Measurements from ENCODE around the gene KLHDC7B. TPM values are rescaled to one million over a fixed set of nuclear protein-coding genes. Genes with fewer than 3 reads are reported as not detected.

KLHDC7B gene
- total RNA-seq, 1 experiment from 2014 or later: not detected

- H3K36me3 ChIP-seq: no peaks in the 10 kb centered on the region
- H3K9me3 ChIP-seq: no peaks in the 10 kb centered on the region
- DNase-seq: no peak
- H3K4me3 ChIP-seq: no peak overlapping the region
- H3K27me3 ChIP-seq: no peaks in the 10 kb centered on the region
Observed at GRCh38 chr22:50556703-50557102, 11.0 kb downstream of the KLHDC7B start.

GRCh38 chr22:50560034-50560433 is 14.3 kb downstream of the KLHDC7B start:
- H3K9me3 ChIP-seq: no peaks in the 10 kb centered on the region
- DNase-seq: no peak
- H3K27me3 ChIP-seq: no peaks in the 10 kb centered on the region
- H3K4me3 ChIP-seq: no peak overlapping the region
- H3K36me3 ChIP-seq: no peaks in the 10 kb centered on the region

- DNase-seq: no peak
- no peaks in the 10 kb centered on the region for H3K36me3 ChIP-seq
- no peak overlapping the region for H3K4me3 ChIP-seq
- H3K27me3 ChIP-seq: no peaks in the 10 kb centered on the region
- H3K9me3 ChIP-seq: no peaks in the 10 kb centered on the region
Observed at GRCh38 chr22:50561401-50562358, 16.0 kb downstream of the KLHDC7B start.

- no peaks in the 10 kb centered on the region for H3K9me3 ChIP-seq
- no peaks in the 10 kb centered on the region for H3K27me3 ChIP-seq
- peak; percentile 91 for DNase-seq
- no peaks in the 10 kb centered on the region for H3K36me3 ChIP-seq
- H3K4me3 ChIP-seq: peak within 1 kb of the TSS; percentile 59
Observed at GRCh38 chr22:50562523-50563412, 17.1 kb downstream of the KLHDC7B start, which contains the start of gene SYCE3. Gene SYCE3 (minus strand): TSS chr22:50562919. CDS start chr22:50556405, 6,514 bp downstream.

- no peaks in the 10 kb centered on the region for H3K27me3 ChIP-seq
- DNase-seq: no peak
Observed at GRCh38 chr22:50563413-50564160, 17.9 kb downstream of the KLHDC7B start.

GRCh38 chr22:50564289-50564688 is 18.6 kb downstream of the KLHDC7B start:
- no peaks in the 10 kb centered on the region for H3K27me3 ChIP-seq
- H3K36me3 ChIP-seq: no peaks in the 10 kb centered on the region
- no peak for DNase-seq
- no peak overlapping the region for H3K4me3 ChIP-seq
- H3K9me3 ChIP-seq: no peaks in the 10 kb centered on the region

More at GRCh38 chr22:50563413-50564160, 17.9 kb downstream of the KLHDC7B start:
- Histone ChIP-seq H3K36me3 (no peaks in the 10 kb centered on the region), H3K4me3 (peak overlapping the region; percentile 59), H3K9me3 (no peaks in the 10 kb centered on the region)

- no peak for DNase-seq
- H3K27me3 ChIP-seq: no peaks in the 10 kb centered on the region
- no peaks in the 10 kb centered on the region for H3K36me3 ChIP-seq
- no peak overlapping the region for H3K4me3 ChIP-seq
- no peaks in the 10 kb centered on the region for H3K9me3 ChIP-seq
Observed at GRCh38 chr22:50567721-50568252, 22.1 kb downstream of the KLHDC7B start.

DNA sequence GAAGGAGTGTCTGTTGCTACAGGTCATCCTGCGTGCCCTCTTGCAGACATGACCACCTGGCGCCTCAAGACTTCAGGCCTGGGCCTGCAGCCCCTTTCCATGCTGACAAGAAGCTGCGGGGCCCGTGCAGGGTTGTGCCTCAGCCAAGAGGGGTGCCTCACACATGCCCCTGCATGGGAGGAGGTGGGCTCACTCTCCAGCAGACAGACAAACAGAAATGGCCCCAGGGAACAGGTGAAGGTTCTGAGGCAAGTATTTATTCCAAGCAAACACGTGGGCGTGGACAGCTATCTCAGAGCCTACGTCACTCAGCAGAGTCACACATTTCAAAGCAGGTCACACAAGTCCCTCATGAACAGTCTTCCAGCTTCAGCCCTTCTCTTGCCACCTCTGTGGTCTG is 22.9 kb downstream of the KLHDC7B start:
- Histone ChIP-seq H3K27me3 (no peaks in the 10 kb centered on the region), H3K4me3 (no peak overlapping the region), H3K9me3 (no peaks in the 10 kb centered on the region), H3K36me3 (no peaks in the 10 kb centered on the region)
- DNase-seq: no peak

DNA sequence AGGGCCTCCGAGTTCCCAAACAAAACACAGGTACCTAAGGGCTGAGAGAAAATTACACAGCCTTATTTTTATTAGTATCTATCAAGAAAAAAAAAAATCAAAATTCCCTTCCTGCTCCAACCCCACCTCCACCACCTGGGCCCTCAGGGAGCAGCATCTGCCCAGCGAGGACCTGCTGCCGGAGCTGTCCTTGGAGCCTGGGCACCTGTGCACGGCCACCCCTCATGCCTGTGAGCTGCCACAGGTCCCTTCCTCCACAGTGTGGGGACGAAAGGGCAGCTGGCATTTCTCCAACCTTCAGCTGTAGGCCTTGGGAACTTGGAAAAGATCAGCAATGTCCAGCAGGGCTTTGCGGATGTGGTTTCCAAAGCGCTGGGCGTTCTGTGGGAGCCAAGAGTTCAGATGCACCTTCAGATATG is 23.4 kb downstream of the KLHDC7B start:
- Histone ChIP-seq H3K36me3 (no peaks in the 10 kb centered on the region), H3K9me3 (no peaks in the 10 kb centered on the region), H3K4me3 (no peak overlapping the region), H3K27me3 (no peaks in the 10 kb centered on the region)
- DNase-seq: no peak

GRCh38 chr22:50569896-50570535 is 24.3 kb downstream of the KLHDC7B start:
- no peak overlapping the region for H3K4me3 ChIP-seq
- no peaks in the 10 kb centered on the region for H3K36me3 ChIP-seq
- DNase-seq: no peak
- H3K27me3 ChIP-seq: no peaks in the 10 kb centered on the region
- H3K9me3 ChIP-seq: no peaks in the 10 kb centered on the region

DNA sequence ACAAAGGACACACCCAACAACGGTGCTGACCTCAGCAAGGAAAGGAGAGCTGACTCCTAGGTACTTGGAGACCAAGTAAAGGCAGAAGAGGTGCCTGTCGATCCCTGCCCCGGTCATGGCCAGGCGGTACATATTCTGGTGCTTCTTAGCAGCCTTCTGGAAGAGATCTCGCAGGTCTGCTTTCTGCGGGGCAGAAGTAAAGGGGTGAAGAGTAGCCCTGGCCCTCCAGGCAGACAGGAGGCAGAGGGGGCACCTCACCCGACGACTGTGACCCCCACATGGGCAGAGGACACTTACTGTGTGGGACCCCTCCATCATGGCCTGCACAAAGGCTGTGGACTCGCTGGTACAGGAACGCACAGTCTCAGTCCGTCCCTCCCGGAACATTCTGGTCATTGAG is 25.2 kb downstream of the KLHDC7B start:
- DNase-seq: no peak
- H3K36me3 ChIP-seq: no peaks in the 10 kb centered on the region

GRCh38 chr22:50571264-50572175 is 25.8 kb downstream of the KLHDC7B start:
- Histone ChIP-seq H3K9me3 (no peaks in the 10 kb centered on the region), H3K36me3 (no peaks in the 10 kb centered on the region), H3K4me3 (no peak overlapping the region), H3K27me3 (no peaks in the 10 kb centered on the region)
- DNase-seq: no peak

More for the DNA sequence above, 25.2 kb downstream of the KLHDC7B start:
- Histone ChIP-seq H3K9me3 (no peaks in the 10 kb centered on the region), H3K4me3 (no peak overlapping the region), H3K27me3 (no peaks in the 10 kb centered on the region)

- Histone ChIP-seq H3K4me3 (no peak overlapping the region), H3K36me3 (no peaks in the 10 kb centered on the region), H3K27me3 (no peaks in the 10 kb centered on the region), H3K9me3 (no peaks in the 10 kb centered on the region)
- DNase-seq: no peak
Observed at GRCh38 chr22:50572965-50573364, 27.3 kb downstream of the KLHDC7B start.

- no peaks in the 10 kb centered on the region for H3K27me3 ChIP-seq
- H3K9me3 ChIP-seq: no peaks in the 10 kb centered on the region
- DNase-seq: no peak
- no peaks in the 10 kb centered on the region for H3K36me3 ChIP-seq
- no peak overlapping the region for H3K4me3 ChIP-seq
Observed at GRCh38 chr22:50573491-50574382, 28.0 kb downstream of the KLHDC7B start.

All from MG63 (cell line).